Measurements from ENCODE around the gene FAM120C. TPM values are rescaled to one million over a fixed set of nuclear protein-coding genes. Genes with fewer than 3 reads are reported as not detected.

The FAM120C gene
- total RNA-seq, 1 experiment from 2014 or later: 6.1 TPM

DNA sequence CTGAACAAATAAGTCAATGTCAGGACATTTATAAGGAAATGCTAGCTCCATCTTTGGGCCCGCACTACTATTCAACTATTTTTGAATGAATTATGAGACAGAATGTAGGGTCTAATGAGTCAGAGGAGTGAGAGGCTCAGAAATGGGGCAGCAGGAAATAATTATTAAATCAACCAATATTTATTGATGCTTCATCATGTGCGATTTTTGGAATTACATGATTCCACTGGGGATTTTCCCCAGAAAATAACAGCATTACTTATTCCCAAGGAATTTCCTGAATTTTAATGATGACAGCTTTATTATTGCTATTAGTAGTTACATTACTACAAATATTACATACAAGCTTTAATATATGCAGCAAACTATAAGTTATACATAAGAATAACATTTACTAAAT, 89.5 kb downstream of the FAM120C start:
- POLR2A ChIA-PET: no interaction called here
- intact Hi-C loops (cut with micrococcal nuclease): no loop called here

DNA sequence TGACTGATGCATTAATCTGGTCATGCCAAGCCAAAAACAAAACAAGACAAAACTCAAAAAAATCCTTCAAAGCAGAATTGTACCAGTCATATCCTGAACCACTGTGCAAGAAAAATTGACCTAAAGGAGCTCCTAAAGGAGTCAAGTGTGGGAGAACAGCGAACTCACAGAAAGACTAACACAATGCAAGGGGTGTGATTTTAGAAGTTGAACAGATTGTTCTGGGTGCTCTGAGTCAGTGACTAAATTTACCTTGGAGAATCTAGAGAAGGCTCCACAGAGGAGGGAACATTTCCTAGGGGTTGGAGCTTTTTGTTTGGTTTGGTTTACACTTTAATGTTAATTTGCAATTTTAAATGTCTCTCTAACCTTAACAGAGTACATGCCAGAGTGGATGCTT, 89.9 kb downstream of the FAM120C start:
- ChIA-PET RAD21 (ENCODE audit: low non-redundant PET in 1 of 2, low total read pairs in 2 of 2, uncharacterized antibody in 2 of 2, unreplicated experiment in 2 of 2) (no interaction called here), CTCF (no interaction called here), POLR2A (no interaction called here)
- Histone ChIP-seq H4K20me1 (ENCODE audit: insufficient read depth) (no peaks in the 10 kb centered on the region), H3K4me2 (ENCODE audit: low read length) (no peak overlapping the region), H3K9me2 (ENCODE audit: insufficient read depth) (no peaks in the 10 kb centered on the region), H3K4me1 (ENCODE audit: control insufficient read depth in 1 of 2, insufficient read depth in 2 of 2, low read length in 2 of 2) (no peaks in the 10 kb centered on the region), H3K27ac (ENCODE audit: low read depth, low read length) (no peak overlapping the region), H3K9me3 (ENCODE audit: control insufficient read depth in 1 of 2, insufficient read depth in 1 of 2, low read depth in 1 of 2, low read length in 2 of 2) (no peaks in the 10 kb centered on the region), H2AFZ (ENCODE audit: low read depth, low read length, poor library complexity, severe bottlenecking) (no peak overlapping the region), H3K79me2 (ENCODE audit: insufficient read depth, low read length) (no peaks in the 10 kb centered on the region), H3K36me3 (ENCODE audit: control insufficient read depth in 1 of 2, insufficient read depth in 2 of 2, low read length in 2 of 2) (no peaks in the 10 kb centered on the region), H3K9ac (ENCODE audit: low read length) (no peak overlapping the region), H3K27me3 (ENCODE audit: insufficient read depth, low read length) (no peaks in the 10 kb centered on the region), H3K4me3 (replicated peaks in 1 of 2; ENCODE audit: low read depth in 1 of 2, low read length in 2 of 2) (no peak overlapping the region)
- intact Hi-C loops (cut with micrococcal nuclease): no loop called here
- TF ChIP-seq, protein P1, sequence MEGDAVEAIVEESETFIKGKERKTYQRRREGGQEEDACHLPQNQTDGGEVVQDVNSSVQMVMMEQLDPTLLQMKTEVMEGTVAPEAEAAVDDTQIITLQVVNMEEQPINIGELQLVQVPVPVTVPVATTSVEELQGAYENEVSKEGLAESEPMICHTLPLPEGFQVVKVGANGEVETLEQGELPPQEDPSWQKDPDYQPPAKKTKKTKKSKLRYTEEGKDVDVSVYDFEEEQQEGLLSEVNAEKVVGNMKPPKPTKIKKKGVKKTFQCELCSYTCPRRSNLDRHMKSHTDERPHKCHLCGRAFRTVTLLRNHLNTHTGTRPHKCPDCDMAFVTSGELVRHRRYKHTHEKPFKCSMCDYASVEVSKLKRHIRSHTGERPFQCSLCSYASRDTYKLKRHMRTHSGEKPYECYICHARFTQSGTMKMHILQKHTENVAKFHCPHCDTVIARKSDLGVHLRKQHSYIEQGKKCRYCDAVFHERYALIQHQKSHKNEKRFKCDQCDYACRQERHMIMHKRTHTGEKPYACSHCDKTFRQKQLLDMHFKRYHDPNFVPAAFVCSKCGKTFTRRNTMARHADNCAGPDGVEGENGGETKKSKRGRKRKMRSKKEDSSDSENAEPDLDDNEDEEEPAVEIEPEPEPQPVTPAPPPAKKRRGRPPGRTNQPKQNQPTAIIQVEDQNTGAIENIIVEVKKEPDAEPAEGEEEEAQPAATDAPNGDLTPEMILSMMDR (IDR thresholded peaks at IDR 0.05 in 2 of 3, conservative IDR thresholded peaks at IDR 0.05 in 1 of 3; ENCODE audit: borderline replicate concordance in 1 of 3, insufficient read depth in 1 of 3, low read depth in 2 of 3, low read length in 2 of 3): no peak
- TF ChIP-seq TCF7L2 (IDR thresholded peaks at IDR 0.05; ENCODE audit: borderline replicate concordance, extremely low read depth, insufficient read depth, insufficient read length) (no peak), EZH2 (IDR thresholded peaks at IDR 0.05) (no peak), SIN3A (IDR thresholded peaks at IDR 0.05; ENCODE audit: low read depth) (no peak), FOSL1 (IDR thresholded peaks at IDR 0.05; ENCODE audit: low read depth) (no peak), MAX (IDR thresholded peaks at IDR 0.05) (no peak)
- DNase-seq (ENCODE audit: low read depth, low spot score) (no peak), ATAC-seq (no peak)
- BruUV-seq (replicated peaks): no TSS peak

More for the DNA sequence above, 89.5 kb downstream of the FAM120C start:
- Histone ChIP-seq H4K20me1 (ENCODE audit: insufficient read depth) (no peaks in the 10 kb centered on the region), H2AFZ (ENCODE audit: low read depth, low read length, poor library complexity, severe bottlenecking) (no peak overlapping the region), H3K9ac (ENCODE audit: low read length) (no peak overlapping the region), H3K4me3 (replicated peaks in 1 of 2; ENCODE audit: low read depth in 1 of 2, low read length in 2 of 2) (no peak overlapping the region), H3K36me3 (ENCODE audit: control insufficient read depth in 1 of 2, insufficient read depth in 2 of 2, low read length in 2 of 2) (no peaks in the 10 kb centered on the region), H3K9me2 (ENCODE audit: insufficient read depth) (no peaks in the 10 kb centered on the region), H3K4me2 (ENCODE audit: low read length) (no peak overlapping the region), H3K27me3 (ENCODE audit: insufficient read depth, low read length) (no peaks in the 10 kb centered on the region), H3K9me3 (ENCODE audit: control insufficient read depth in 1 of 2, insufficient read depth in 1 of 2, low read depth in 1 of 2, low read length in 2 of 2) (no peaks in the 10 kb centered on the region), H3K79me2 (ENCODE audit: insufficient read depth, low read length) (no peaks in the 10 kb centered on the region), H3K4me1 (ENCODE audit: control insufficient read depth in 1 of 2, insufficient read depth in 2 of 2, low read length in 2 of 2) (no peaks in the 10 kb centered on the region), H3K27ac (ENCODE audit: low read depth, low read length) (no peak overlapping the region)
- TF ChIP-seq SP1 (IDR thresholded peaks at IDR 0.05; ENCODE audit: low read depth): no peak
- DNase-seq (ENCODE audit: low read depth, low spot score): no peak
- ChIA-PET CTCF (no interaction called here), RAD21 (ENCODE audit: low non-redundant PET in 1 of 2, low total read pairs in 2 of 2, uncharacterized antibody in 2 of 2, unreplicated experiment in 2 of 2) (no interaction called here)
- no peak for ATAC-seq
- BruUV-seq (replicated peaks): no TSS peak
